Activated T-helper 1 cell treated with anti-CD3 and anti-CD28 coated beads, Interleukin-2, amount 50 U/mL, for 16 hours (primary cell): ENCODE data around the gene MSL2.
"Not testable (repeated sequence)": the region's sequence is repeated elsewhere in the genome, so short reads cannot be mapped to it uniquely, and the experiment has no call there.

Experiments
- DNase-seq, 2 donors: peaks; one replicate each; pipeline ENCODE4 v3.0.0-alpha.2; 2020; ENCODE audit warnings: low read depth in 1 of 2, low spot score in 1 of 2

The MSL2 gene

DNA sequence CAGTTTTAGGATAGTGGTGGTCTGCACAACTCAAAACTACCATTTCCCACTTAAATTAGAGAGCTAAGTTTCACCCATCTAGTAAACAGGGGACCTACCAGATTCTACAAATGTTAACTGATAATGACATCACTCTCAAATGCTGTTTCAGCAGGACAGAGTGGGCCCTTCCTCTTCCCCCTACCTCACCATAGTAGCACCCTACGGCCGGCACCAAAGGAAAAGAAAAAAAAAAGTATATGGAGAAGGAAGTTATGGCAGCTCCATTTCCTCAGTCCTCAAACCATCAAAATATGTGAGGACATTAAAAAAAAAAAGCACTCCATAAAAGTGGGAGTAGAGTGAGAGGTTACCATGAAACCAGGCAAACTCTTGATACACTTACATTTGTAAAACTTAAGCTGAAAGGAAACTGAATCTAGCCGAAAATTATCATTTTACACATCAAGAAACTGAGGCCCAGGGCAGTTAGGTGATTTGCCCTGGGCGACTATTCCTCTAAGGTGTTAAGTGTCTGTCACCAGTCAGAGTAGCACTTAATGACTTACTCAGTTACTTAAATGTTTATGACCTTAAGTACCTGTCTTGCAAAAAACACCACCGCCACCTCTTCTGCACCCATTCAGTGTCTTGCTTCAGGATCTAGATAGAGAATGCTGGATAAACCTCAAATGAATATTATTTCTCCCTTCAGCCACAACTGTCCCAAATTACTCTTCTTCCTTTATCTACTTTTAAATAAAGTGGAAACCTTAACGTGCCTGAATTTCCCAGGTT is 2.7 kb downstream of the MSL2 start:
- DNase-seq = no peak

DNA sequence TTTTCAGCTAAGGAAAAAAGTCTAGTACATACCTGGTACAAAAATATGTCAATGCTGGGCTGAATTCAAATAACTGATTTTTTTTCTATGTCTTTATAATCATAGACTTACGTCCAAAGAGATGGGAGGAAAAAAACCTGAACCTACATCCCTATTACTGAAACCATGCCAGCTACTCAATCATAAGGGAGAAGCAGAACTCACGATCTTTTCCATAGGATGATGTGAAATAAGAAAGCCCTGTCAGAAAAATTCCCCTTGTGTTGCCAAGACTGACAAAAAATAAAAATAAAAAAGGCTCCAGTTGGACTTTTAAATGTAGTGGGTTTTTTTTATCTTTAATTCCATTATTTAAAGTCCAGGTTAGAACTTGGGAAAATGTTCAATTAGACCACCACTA is 3.3 kb downstream of the MSL2 start:
- DNase-seq = no peak

DNA sequence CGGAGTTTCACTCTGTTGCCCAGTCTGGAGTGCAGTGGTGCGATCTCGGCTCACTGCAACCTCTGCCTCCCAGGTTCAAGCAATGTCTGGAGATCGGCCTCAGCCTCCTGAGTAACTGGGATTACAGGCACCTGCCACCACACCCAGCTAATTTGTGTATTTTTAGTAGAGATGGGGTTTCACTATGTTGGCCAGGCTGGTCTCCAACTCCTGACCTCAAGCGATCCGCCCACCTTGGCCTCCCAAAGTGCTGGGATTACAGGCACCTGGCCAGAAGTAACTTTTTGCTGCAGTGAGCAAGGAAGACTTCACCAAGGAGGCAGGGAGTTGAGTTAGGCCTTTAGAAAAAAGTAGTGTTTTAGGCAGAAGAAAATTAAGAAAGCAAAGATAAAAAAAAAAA is 3.9 kb downstream of the MSL2 start:
- not testable (repeated sequence) for DNase-seq

DNA sequence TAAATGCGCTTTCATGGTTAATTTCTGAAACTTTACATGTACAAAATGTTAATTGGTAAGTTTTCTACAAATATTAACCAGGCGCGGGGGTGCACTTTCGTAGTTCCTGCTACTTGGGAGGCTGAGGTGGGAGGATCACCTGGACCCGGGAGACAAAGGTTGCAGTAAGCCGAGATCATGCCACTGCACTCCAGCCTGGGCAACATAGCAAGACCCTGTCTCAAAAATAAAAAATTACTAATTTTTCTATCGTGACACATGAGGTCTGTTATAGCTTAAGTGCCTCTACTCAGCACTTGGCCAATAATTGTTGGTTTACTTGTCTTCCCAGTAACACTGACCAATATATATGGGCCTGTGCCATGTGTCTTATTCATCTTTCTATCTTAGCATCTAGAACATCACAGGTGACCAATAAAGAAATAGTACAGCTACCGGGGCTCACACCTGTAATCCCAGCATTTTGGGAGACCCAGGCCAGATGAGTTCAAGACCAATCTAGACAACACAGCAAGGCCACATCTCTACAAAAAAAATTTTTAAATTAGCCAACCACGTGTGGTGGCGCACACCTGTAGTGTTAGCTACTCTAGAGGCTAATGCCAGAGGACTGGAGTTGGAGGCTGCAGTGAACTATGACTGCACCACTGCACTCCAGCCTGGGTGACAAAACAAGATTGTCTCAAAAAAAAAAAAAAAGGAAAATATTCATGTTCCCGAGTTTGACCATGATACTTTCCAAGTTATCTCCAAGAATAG is 6.1 kb downstream of the MSL2 start:
- no peak for DNase-seq

DNA sequence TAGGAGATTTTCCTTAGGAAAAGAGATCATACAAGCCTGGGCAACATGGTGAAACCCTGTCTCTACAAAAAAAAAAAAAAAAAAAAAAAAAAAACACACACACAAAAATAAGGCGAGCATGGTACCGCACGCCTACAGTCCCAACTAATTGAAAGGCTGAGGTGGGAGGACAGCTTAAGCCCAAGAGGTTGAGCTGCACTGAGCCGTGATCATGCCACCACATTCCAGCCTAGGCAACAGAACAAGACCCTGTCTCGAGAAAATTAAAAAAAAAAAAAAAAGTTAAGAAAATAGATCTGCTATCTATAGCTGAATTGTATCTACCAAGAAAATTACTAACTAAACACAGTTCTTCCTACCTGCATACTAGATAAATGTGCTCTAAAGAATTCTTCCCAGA is 7.1 kb downstream of the MSL2 start:
- no peak for DNase-seq

DNA sequence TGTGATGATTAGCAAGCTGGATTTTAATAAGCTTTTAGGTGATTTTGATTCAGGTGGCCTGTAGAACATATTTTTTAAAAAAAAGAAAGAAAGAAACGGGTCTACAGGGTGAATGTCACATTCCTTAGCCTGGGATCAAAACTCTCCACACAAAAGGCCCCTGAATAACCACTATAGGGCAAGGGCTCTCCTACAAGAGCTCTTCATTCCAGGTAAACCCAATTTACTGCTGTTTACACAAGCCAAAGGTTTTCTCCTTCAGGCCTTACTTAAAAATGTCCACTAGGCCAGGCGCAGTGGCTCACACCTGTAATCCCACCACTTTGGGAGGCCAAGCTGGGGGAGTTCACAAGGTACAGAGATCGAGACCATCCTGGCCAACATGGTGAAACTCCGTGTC is 8.3 kb downstream of the MSL2 start:
- DNase-seq = no peak

DNA sequence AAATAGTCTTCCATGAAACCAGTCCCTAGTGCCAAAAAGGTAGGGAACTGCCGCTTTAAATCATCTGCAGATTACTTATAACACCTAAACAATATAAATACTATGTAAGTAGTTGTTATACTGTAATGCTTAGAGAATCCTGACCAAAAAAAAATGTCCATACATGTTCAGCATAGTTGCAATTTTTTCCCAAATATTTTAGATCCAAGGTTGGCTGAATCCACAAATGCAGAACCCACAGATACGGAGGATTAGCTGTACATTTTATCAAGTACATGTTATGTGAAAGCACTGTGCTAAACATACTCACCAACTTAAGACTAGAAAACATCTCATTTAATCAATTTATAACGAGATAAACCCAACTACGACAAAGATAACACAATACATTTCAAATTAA is 9.3 kb downstream of the MSL2 start:
- DNase-seq = no peak

DNA sequence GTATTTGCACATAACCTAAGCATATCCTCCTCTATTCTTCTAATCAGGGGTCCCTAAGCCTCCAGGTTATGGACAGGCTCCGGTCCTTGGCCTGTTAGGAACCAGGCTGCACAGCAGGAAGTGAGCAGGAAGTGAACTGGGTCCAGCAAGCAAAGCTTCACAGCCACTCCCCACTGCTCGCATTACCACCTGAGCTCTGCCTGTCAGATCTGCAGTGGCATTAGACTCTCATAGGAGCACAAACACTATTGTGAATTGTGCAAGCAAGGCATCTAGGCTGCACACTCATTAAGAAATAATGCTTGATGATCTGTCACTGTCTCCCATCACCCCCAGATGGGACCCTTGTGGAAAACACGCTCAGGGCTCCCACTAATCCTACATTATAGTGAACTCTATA is 9.8 kb downstream of the MSL2 start:
- no peak for DNase-seq

DNA sequence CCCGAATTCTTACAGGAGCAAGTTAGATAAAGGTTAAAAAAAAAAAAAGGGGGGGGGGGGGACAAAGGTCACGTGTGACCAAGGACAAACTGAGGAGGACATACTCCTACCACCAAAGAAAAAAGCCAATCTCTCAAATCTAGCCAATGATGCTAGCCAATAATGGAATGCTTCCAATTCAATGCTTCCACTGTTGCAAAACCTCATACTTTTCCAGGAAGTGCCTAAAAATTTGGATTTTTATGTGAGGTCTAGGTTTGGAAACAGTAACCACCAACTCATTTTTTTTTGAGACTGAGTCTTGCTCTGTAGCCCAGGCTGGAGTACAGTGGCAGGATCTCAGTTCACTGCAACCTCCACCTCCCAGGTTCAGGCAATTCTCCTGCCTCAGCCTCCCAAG is 11.4 kb downstream of the MSL2 start:
- DNase-seq = no peak

DNA sequence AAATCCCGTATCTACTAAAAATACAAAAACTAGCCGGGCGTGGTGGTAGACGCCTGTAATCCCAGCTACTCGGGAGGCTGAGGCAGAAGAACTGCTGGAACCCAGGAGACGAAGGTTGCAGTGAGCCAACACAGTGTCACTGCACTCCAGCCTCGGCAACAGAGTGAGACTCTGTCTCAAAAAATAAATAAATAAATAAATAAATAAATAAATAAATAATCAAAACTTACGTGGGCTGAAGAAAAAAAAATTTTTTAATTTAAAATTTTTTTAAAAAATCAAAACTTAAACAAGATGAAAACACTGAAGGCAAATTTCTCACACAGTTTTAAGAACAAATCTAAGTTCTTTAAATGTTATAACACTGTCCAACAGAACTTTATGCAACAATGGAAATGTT is 14.4 kb downstream of the MSL2 start:
- DNase-seq = no peak

DNA sequence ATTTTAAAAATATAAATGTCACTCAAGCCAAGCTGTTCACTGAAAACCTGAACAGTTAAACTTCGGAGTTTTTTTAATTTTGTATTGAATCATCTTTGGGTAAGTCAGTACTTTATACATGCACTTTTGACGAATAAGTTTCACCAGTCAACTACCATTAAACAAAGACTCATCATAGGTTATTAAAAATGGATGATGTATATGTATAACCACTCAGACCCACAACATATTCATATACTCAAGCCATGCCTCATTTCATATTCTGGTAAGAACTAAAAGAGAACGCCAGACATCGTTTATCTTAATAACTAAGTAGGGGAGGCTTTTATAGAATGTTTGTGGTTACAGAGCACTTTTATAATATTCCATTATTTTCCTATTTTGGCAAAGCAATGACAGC is 18.3 kb downstream of the MSL2 start:
- no peak for DNase-seq

DNA sequence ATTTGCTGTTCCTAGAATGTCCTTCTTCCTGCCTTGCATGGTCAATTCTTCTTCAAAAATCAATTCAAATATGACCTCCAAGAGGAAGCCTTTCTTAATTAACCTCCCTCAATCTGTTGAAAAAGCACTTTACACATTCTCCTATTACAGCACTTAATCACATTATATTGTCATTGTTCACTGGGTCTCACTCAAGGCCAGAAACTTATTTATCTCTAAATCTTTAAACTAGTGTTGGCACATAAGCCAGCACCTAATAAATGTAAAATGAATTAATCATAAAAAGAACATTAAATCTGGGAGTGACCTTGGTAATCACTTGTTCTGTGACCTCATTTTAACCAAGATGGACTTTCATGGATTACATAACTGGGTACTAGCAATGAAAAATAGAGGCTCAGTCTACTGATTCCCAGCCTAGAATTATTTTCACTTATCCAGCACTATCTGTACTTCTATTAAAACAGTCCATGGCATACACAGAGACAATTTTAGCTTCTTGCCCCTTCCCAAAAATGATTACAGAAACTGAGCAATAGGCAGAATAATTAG is 22.1 kb downstream of the MSL2 start:
- DNase-seq = no peak

DNA sequence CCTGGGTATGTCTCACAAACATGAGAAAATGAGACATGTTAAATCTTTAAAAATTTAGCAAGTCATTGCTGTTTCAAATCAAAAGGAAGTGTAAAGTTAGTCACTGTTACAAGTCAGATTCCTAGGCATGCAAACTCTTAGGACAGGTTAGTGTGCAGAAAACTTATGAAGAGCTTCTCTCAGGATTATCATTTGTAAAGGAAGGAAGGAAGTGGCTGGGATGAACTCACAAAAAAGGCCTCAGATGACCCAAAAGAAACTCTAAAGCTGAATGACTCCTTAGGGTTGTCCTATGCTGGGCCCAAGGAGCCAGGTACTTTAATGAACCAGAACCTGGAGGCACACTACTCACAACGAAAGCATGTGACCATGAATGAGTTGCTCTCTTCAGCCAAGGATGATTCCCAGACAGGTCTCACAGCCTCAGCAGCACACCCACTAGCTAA is 25.0 kb downstream of the MSL2 start:
- no peak for DNase-seq

DNA sequence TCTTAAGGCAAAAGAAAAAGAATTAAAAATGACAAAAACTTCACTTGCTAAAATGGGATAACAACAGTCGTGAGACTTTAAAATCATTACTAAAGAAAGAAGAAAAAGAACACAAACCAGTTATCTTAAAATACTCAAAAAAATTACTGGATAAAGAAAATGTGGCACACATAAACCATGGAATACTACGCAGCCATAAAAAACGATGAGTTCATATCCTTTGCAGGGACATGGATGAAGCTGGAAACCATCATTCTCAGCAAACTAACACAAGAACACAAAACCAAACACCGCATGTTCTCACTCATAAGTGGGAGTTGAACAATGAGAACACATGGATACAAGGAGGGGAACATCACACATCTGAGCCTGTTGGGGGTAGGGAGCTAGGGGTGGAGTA is 27.9 kb downstream of the MSL2 start:
- DNase-seq = not testable (repeated sequence)

DNA sequence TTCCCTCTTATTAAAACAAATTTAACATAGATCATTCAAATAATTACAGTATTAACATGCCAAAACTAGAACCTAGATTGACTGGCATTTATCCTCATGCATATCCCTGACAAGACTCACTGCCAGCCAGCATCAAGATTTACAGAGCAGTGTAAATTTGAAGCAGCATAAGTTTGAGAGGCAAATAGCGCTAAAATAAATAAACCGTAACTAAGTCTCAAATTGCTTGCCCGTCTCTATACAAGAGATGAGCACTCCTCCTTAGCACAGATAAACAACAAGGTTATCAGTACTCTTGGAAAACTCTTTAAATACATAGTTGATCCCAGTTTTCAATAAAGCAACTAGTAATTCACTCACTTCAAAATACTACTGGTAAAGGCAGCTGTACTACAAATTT is 29.6 kb downstream of the MSL2 start:
- DNase-seq = no peak

DNA sequence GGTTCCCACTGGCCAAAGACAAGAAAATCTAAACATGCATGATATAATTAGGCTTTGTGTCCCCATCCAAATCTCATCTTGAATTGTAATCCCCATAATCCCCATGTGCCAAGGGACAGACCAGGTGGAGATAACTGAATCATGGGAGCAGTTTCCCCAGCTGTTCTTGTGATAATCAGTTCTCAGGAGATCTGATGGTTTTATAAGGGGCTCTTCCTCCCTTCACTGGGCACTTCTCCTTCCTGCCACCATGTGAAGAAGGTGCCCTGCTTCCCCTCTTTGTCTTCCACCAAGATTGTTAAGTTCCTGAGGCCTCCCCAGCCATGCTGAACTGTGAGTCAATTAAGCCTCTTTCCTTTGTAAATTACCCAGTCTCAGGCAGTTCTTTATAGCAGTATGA is 32.5 kb downstream of the MSL2 start:
- DNase-seq = not testable (repeated sequence)

DNA sequence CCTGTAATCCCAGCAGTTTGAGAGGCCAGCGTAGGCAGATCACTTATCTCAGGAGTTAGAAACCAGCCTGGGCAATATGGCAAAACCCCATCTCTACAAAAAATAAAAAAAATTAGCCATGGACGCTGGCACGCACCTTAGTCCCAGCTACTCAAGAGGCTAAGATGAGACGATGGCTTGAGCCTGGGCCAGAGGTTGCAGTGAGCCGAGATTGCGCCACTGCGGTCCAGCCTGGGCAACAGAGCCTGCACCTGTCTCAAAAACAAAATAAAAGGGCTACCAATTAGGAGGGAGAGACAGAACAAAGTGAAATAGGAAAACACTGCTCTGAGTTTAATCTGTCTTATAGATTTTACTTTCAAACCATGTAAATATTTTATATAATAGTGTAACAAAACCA is 33.8 kb downstream of the MSL2 start:
- no peak for DNase-seq

DNA sequence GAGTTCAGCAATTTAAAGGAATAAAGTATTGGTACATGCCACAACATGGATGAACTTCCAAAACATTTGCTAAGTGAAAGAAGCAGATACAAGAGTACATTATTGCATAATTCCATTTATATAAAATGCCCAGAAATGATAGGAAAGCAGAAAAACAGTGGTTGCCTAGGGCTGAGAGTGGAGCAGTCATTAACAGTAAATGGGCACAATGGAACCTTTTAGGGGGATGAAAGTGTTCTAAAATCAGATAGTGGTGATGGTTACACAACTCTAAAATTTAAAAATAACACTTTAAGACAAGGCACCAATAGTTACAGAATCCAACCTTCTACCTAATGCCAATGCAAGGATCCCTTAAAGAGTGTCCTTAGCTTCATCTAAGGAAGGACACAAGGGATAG is 34.6 kb downstream of the MSL2 start:
- no peak for DNase-seq

DNA sequence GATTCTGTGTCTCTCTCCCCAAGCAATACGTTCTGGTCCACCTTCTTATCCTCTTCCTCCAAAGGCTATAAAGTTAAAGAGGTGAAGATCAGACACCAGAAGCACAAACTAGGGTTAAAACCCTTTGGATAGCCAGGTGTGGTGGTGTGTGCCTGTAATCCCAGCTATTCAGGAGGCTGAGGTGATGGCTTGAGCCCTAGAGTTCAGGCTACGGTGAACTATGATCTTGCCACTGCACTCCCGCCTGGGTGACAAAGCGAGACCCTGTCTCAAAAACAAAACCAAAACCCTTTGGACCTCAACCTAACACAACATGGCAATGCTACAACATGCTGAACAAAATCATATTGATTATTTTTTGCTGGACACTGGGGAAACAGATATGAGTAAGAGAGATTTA is 43.2 kb downstream of the MSL2 start:
- no peak for DNase-seq

DNA sequence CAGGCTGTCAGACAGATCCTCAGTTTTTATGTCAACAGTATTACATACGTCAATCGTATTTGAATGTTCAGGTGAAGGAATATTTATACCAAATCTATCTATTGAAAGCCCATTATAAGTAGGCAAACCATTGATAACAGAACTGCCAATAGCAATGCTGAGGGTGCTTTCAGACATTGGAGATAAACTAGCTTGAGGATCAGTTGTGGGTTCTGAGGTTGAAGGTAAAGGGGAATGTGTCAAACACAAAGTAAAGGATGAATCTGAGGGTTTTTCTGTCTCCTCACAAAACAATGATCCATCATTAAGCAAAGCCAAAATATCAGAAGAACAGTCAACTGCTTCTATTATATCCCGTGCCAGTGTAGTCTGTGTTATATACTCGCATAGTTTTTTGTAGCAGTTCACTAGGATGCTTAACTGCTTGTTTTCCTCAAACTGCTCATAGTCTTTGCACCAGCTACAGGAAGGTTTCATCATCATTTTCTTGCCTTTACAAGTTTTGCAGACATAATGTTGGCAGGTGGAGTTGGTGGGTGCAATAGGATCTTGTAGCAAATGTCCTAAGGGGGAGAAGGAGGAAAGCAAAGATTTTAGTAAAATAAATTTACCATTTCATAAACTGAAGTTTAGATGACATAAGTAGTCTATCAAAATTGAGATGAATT is 43.8 kb downstream of the MSL2 start:
- DNase-seq = no peak

DNA sequence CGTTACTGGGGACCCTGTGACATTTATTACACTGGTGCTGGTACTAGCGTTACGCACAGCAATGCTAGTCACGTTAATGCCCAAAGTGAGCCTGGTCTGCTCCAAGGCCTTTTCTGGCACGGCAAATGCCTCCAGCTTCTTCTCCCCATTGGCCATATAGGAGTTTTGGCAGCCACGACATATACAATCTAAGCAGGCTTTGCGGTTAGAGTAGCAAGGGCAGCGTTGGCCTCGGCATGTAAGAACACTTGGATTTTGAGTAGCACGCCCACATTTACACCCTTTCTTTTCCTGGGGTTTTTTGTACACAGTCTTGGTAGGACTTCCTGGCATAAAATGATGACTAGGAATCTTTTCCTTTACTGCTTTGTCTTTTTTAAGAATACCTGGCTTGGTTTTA is 44.9 kb downstream of the MSL2 start:
- no peak for DNase-seq

DNA sequence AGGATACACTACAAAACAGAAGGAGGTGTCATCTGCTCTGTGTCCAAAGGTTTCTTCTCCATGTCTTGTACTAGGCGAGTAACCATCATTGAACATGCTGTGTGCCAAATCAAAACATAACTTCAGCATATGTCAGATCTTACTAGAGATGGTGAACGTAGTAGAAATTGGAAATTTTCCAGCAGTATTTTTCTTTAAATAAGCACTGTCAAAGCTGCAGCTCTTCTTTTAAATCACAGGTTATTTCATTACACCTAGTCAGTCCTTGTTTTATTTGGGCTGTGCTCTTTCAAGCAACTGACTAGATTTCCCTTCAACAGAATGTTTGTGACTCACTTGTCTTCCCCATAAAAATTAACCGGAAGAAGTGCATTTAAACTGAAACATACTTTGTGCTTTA is 46.5 kb downstream of the MSL2 start:
- no peak for DNase-seq
